GM23248 (cell line): Measurements from ENCODE around the gene DRG1.

ENCODE experiments used
- EZH2 ChIP-seq: fragments of 200-600 bp; sonication (generic); IDR thresholded peaks from 2 replicates; pipeline ENCODE4 v1.6.1; 2018; ENCODE audit warnings: antibody characterized with exemption, mild to moderate bottlenecking; ENCODE audit not compliant: insufficient read depth, poor library complexity, severe bottlenecking
- EZH2phosphoT487 ChIP-seq: fragments of 200-600 bp; sonication (generic); IDR thresholded peaks from 2 replicates; pipeline ENCODE4 v1.6.1; 2018; ENCODE audit warnings: antibody characterized with exemption, moderate library complexity, mild to moderate bottlenecking, low read depth; ENCODE audit not compliant: insufficient read depth

DNA sequence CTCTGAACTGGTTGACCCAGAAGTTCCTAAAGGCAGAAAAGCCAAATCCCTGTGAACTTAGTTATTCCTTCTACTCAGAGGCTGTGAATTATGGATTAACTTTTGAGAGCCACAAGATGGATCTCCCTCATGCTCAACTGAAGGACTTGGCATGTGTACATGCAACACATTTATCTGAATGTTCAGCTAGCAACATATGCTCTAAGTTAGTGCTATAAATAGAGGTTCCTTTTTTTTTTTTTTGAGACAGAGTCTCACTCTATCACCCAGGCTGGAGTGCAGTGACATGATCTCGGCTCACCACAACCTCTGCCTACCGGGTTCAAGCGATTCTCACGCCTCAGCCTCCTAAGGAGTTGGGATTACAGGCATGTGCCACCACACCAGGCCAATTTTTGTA is 50.1 kb downstream of the DRG1 start:
- TF ChIP-seq EZH2phosphoT487 (no peak), EZH2 (no peak)
